Measurements from ENCODE around the gene VGLL4.
A peak's percentile ranks its signal among the peaks of the same experiment; 100 is the strongest.
"Not testable (repeated sequence)": the region's sequence is repeated elsewhere in the genome, so short reads cannot be mapped to it uniquely, and the experiment has no call there.

VGLL4 gene

GRCh38 chr3:11643605-11644087, at the start of gene VGLL4:
Gene VGLL4 (minus strand): TSS chr3:11643915. CDS start chr3:11643518, 397 bp downstream.
- DNase-seq (ENCODE audit: low read depth in 4 of 4, low spot score in 1 of 4) = peak; percentile 40 to 65 (median 54)

GRCh38 chr3:11692532-11692813, 48.8 kb upstream of the VGLL4 start:
- DNase-seq (ENCODE audit: low read depth in 4 of 4, low spot score in 1 of 4) = no peak

- no peak for DNase-seq (ENCODE audit: low read depth in 4 of 4, low spot score in 1 of 4)
Observed at GRCh38 chr3:11691767-11692531, 48.2 kb upstream of the VGLL4 start.

- no peak for DNase-seq (ENCODE audit: low read depth in 4 of 4, low spot score in 1 of 4)
Observed at GRCh38 chr3:11690863-11691766, 47.4 kb upstream of the VGLL4 start.

- DNase-seq (ENCODE audit: low read depth in 4 of 4, low spot score in 1 of 4) = no peak
Observed at GRCh38 chr3:11689749-11690148, 46.0 kb upstream of the VGLL4 start.

- not testable (repeated sequence) for DNase-seq (ENCODE audit: low read depth in 4 of 4, low spot score in 1 of 4)
Observed at GRCh38 chr3:11684980-11685379, 41.3 kb upstream of the VGLL4 start.

- DNase-seq (ENCODE audit: low read depth in 4 of 4, low spot score in 1 of 4) = no peak
Observed at GRCh38 chr3:11680509-11680908, 36.8 kb upstream of the VGLL4 start.

GRCh38 chr3:11679964-11680363, 36.2 kb upstream of the VGLL4 start:
- DNase-seq (ENCODE audit: low read depth in 4 of 4, low spot score in 1 of 4) = no peak

- DNase-seq (ENCODE audit: low read depth in 4 of 4, low spot score in 1 of 4) = no peak
Observed at GRCh38 chr3:11672363-11672762, 28.6 kb upstream of the VGLL4 start.

GRCh38 chr3:11671648-11672100, 28.0 kb upstream of the VGLL4 start:
- no peak for DNase-seq (ENCODE audit: low read depth in 4 of 4, low spot score in 1 of 4)

- DNase-seq (ENCODE audit: low read depth in 4 of 4, low spot score in 1 of 4) = no peak
Observed at GRCh38 chr3:11668243-11669235, 24.8 kb upstream of the VGLL4 start.

GRCh38 chr3:11665331-11665730, 21.6 kb upstream of the VGLL4 start:
- no peak for DNase-seq (ENCODE audit: low read depth in 4 of 4, low spot score in 1 of 4)

- no peak for DNase-seq (ENCODE audit: low read depth in 4 of 4, low spot score in 1 of 4)
Observed at GRCh38 chr3:11662392-11662990, 18.8 kb upstream of the VGLL4 start.

- DNase-seq (ENCODE audit: low read depth in 4 of 4, low spot score in 1 of 4) = no peak
Observed at GRCh38 chr3:11661827-11662226, 18.1 kb upstream of the VGLL4 start.

GRCh38 chr3:11661052-11661656, 17.4 kb upstream of the VGLL4 start:
- DNase-seq (ENCODE audit: low read depth in 4 of 4, low spot score in 1 of 4) = no peak

GRCh38 chr3:11660242-11660641, 16.5 kb upstream of the VGLL4 start:
- DNase-seq (ENCODE audit: low read depth in 4 of 4, low spot score in 1 of 4) = no peak

- DNase-seq (ENCODE audit: low read depth in 4 of 4, low spot score in 1 of 4) = no peak
Observed at GRCh38 chr3:11658180-11658579, 14.5 kb upstream of the VGLL4 start.

GRCh38 chr3:11655196-11655928, 11.6 kb upstream of the VGLL4 start:
- no peak for DNase-seq (ENCODE audit: low read depth in 4 of 4, low spot score in 1 of 4)

GRCh38 chr3:11654166-11654565, 10.5 kb upstream of the VGLL4 start:
- no peak for DNase-seq (ENCODE audit: low read depth in 4 of 4, low spot score in 1 of 4)

Data from stimulated activated CD4-positive, alpha-beta T cell treated with anti-CD3 and anti-CD28 coated beads, Interleukin-1b, Interleukin-23, amount 100 ng/mL, for 24 hours (primary cell).